ENCODE data around the gene AUTS2.

DNA sequence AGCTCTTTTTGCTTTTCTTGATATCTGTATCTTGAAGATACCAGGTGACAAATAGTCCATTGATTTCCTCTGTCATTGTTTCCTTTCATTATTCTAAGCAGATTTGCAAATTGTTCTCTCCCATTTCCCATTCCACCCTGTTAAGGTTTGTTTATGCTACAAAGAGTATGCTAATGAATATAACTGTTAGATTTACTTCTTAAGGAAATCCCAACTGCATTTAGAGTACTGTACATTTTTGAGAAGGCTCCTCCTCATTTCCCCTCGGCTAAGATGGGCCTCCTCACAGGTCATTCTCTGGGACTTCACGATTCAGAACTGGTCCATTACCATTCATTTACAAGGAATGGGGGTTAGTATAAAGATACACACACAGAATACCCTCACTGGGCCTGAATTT is 15.6 kb downstream of the AUTS2 start:
- TF ChIP-seq, protein P1, sequence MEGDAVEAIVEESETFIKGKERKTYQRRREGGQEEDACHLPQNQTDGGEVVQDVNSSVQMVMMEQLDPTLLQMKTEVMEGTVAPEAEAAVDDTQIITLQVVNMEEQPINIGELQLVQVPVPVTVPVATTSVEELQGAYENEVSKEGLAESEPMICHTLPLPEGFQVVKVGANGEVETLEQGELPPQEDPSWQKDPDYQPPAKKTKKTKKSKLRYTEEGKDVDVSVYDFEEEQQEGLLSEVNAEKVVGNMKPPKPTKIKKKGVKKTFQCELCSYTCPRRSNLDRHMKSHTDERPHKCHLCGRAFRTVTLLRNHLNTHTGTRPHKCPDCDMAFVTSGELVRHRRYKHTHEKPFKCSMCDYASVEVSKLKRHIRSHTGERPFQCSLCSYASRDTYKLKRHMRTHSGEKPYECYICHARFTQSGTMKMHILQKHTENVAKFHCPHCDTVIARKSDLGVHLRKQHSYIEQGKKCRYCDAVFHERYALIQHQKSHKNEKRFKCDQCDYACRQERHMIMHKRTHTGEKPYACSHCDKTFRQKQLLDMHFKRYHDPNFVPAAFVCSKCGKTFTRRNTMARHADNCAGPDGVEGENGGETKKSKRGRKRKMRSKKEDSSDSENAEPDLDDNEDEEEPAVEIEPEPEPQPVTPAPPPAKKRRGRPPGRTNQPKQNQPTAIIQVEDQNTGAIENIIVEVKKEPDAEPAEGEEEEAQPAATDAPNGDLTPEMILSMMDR (IDR thresholded peaks at IDR 0.05; ENCODE audit: low read length), result no peak
- no peak for TF ChIP-seq EZH2 (IDR thresholded peaks at IDR 0.05; ENCODE audit: borderline replicate concordance, low read length)

All from OCI-LY1 (cell line).